GM12801 (cell line): Measurements from ENCODE around the gene CDH1.

Source experiments
- TF ChIP-seq, protein P1 (sequence below): IDR thresholded peaks from one replicate; pipeline ENCODE4 v1.5.1; 2011; ENCODE audit warnings: control low read depth; ENCODE audit not compliant: insufficient read length; ENCODE audit errors: extremely low read depth

The CDH1 gene

DNA sequence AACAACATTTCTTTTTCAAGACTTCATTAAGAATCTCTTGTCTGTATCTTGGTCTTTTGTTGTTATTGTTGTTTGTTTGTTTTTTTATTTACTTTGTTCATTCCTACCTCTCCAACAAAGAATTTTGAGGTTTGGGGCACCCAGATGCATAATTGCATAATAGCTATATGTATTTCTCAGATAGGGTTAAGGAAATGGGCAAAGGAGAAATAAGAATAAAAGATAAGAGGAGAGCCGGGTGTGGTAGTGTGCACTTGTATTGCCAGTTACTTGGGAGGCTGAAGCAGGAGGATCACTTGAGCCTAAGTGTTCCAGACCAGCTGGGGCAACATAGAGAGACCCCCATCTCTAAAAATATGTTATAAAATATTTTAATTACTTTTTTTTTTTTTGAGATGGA lies 30.5 kb downstream of the CDH1 start:
- TF ChIP-seq, protein P1, sequence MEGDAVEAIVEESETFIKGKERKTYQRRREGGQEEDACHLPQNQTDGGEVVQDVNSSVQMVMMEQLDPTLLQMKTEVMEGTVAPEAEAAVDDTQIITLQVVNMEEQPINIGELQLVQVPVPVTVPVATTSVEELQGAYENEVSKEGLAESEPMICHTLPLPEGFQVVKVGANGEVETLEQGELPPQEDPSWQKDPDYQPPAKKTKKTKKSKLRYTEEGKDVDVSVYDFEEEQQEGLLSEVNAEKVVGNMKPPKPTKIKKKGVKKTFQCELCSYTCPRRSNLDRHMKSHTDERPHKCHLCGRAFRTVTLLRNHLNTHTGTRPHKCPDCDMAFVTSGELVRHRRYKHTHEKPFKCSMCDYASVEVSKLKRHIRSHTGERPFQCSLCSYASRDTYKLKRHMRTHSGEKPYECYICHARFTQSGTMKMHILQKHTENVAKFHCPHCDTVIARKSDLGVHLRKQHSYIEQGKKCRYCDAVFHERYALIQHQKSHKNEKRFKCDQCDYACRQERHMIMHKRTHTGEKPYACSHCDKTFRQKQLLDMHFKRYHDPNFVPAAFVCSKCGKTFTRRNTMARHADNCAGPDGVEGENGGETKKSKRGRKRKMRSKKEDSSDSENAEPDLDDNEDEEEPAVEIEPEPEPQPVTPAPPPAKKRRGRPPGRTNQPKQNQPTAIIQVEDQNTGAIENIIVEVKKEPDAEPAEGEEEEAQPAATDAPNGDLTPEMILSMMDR: no peak

DNA sequence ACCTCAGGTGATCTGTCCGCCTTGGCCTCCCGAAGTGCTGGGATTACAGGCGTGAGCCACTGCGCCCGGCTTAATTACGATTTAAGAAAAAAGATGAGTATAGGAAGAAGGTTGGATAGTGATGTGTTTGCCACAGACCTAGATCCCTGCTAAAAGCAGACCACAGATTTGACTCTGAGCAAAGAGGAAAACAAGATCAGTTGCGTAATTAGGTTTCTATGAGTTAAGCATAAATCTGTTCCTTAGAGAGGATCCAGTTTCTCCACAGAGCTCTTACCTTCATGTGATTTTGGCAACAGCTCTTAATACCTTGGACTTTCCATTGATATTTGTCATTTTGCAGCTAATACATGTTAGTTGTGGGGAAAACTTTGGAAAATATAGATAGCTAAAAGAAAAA lies 31.1 kb downstream of the CDH1 start:
- TF ChIP-seq, protein P1: no peak

DNA sequence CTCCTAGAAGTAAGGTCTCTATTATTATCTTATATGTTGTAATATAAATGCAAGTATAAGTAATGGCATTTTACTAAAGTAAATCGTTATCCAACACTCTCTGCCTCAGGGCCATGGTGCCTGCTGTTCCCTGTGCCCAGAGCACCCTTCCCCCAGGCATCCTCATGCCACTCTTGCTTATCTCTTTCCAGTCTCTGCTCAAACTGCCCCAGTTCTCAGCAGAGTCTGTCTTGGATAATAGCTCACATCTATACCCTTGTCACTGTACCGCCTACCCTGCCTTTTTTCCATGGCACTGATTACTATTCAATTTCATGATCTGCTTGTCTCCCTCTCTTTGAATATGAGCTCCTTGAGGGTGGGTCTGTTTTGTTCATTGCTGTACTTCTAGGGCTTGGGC lies 31.7 kb downstream of the CDH1 start:
- TF ChIP-seq, protein P1: no peak

DNA sequence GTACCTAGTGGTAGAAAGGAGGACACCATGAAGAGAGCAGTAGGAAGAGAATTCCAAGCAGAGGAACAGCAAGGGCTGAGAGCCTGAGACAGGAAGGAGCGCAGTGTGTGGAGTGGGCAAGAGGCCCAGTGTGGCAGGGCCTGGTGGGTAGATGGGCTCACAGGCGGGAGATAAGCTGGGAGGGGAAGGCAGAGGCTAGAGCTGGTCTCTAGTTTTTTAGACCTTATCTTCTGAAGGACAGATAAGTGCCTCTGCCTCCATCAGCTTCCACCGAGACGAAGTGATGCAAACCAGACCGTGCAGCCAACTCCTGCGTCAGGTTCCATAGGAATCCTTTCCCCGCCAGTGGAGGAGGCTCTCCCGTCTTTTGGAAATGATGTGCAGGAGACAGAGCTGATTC lies 33.6 kb downstream of the CDH1 start:
- TF ChIP-seq, protein P1: no peak

DNA sequence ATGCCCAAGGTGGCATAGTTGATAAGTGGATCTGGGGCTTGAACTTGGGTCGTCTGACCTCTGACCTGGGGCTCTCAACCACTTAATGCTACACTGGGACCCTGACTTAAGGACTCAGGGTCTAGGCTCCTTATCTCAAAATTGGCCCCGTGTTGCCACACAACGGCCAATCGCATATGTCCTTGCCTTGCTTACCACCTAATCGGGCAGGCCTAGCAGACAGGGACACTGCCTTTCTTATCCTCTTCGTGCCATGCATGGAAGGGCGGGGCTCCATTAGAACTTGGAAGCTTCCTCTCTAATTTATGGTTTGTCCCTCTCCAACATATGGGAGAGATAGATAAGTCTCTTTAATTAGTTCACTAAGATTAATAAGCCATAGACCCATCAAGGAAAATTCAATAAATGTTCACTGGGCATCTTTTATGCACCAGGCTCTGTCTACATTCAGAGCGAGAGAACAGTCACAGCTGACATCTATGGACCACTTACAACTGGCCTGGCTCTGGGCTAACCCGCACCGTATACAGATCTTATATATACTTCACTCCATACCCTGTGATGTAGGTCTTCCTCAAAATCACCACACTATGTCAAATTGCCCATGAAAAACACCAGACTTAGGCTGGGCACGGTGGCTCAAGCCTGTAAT lies 35.1 kb downstream of the CDH1 start:
- TF ChIP-seq, protein P1: no peak

DNA sequence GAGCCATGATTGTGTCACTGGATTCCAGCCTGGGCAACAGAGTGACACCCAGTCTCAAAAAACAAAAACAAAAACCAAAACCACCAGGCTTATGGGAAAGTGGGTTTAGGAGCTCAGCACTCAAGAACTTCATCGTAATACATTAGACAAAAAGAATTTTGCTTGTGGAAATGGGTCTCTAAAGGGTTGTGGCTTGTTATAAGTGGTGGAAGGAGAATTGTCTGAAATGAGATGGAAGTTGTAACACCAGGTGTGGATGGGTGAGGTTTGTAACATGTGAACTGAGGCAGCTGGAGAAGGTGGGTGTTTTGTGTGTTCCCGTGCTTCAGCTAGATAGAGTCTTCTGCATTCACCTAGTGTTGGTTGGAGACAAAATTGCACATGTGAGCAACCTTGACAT lies 35.8 kb downstream of the CDH1 start:
- TF ChIP-seq, protein P1: no peak

DNA sequence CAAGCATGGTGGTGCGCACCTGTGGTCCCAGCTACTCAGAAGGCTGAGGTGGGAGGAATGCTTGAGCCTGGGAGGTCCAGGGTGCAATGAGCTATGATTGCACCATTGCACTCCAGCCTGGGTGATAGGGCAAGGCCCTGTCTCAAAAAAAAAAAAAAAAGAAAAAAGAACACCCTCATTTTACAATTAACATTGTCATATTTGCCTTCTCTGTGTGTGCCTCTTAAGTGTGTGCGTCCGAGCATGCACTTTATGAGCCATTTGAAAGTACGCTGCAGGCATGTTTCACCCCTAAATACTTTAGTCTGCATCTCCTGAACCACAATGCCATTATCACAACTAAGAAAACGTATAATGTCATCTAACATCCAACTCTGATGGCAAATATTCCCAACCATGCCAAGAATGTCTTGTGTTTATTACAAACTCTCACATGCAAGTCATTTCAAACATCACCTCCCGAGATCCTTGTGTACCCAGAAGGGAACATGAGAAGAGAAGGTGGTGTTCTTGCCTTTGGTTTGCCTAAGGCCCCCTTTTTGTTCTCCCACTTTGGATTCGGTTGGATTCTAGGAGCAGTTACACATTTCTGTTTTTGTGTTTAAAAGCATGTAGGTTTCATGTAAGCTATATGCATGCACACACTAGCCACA lies 38.0 kb downstream of the CDH1 start:
- TF ChIP-seq, protein P1: no peak
